HG03521 (cell line): ENCODE data around the gene MTX1.
"Not testable (repeated sequence)": the region's sequence is repeated elsewhere in the genome, so short reads cannot be mapped to it uniquely, and the experiment has no call there.

Experiments
- ATAC-seq: cut with Tn5 transposase; IDR thresholded peaks from one replicate; pipeline ENCODE4 v1.9.1; 2021; ENCODE audit warnings: mild to moderate bottlenecking, moderate library complexity; ENCODE audit not compliant: unreplicated experiment

MTX1 gene

GRCh38 chr1:155186794-155187455, 21.6 kb upstream of the MTX1 start:
- ATAC-seq, result no peak

GRCh38 chr1:155187456-155187891, 21.0 kb upstream of the MTX1 start:
- no peak for ATAC-seq

GRCh38 chr1:155188268-155188667, 20.2 kb upstream of the MTX1 start:
- ATAC-seq, result no peak

- not testable (repeated sequence) for ATAC-seq
These were observed 18.6 kb upstream of the MTX1 start for GRCh38 chr1:155189926-155190325.

- no peak for ATAC-seq
These were observed 16.6 kb upstream of the MTX1 start for GRCh38 chr1:155191904-155192303.

- no peak for ATAC-seq
These were observed 15.9 kb upstream of the MTX1 start for GRCh38 chr1:155192346-155193274.

GRCh38 chr1:155193275-155193990, 15.1 kb upstream of the MTX1 start:
- ATAC-seq, result peak; percentile 56

GRCh38 chr1:155193991-155194240, 14.6 kb upstream of the MTX1 start:
- not testable (repeated sequence) for ATAC-seq

GRCh38 chr1:155195201-155196102, 13.0 kb upstream of the MTX1 start:
- ATAC-seq, result no peak

- no peak for ATAC-seq
These were observed 12.2 kb upstream of the MTX1 start for GRCh38 chr1:155196103-155196892.

- ATAC-seq, result no peak
These were observed 11.4 kb upstream of the MTX1 start for GRCh38 chr1:155196893-155197638.

GRCh38 chr1:155197901-155198546, 10.5 kb upstream of the MTX1 start:
- ATAC-seq, result no peak

- no peak for ATAC-seq
These were observed 10.0 kb upstream of the MTX1 start for GRCh38 chr1:155198547-155198906.

GRCh38 chr1:155199792-155200191, 8.7 kb upstream of the MTX1 start:
- no peak for ATAC-seq

- ATAC-seq, result no peak
These were observed 7.6 kb upstream of the MTX1 start for GRCh38 chr1:155200920-155201319.

GRCh38 chr1:155202198-155202597, 6.3 kb upstream of the MTX1 start:
- ATAC-seq, result no peak

GRCh38 chr1:155202731-155203515, 5.6 kb upstream of the MTX1 start:
- ATAC-seq, result no peak

GRCh38 chr1:155205035-155205434, 3.5 kb upstream of the MTX1 start:
- no peak for ATAC-seq
